Left ventricle myocardium inferior (tissue), 1 donor: Measurements from ENCODE around the gene ZNF595. TPM values are rescaled to one million over a fixed set of nuclear protein-coding genes. Genes with fewer than 3 reads are reported as not detected.
"Not testable (repeated sequence)": the region's sequence is repeated elsewhere in the genome, so short reads cannot be mapped to it uniquely, and the experiment has no call there.

Experiments used
- DNase-seq: peaks from one replicate; pipeline ENCODE4 v3.0.0-alpha.2; 2020
- H3K27ac ChIP-seq: fragments of 200-600 bp; replicated peaks from 2 replicates; pipeline ENCODE4 v1.8.0; 2021
- H3K27me3 ChIP-seq: fragments of 200-600 bp; 2 replicates; pipeline ENCODE4 v1.8.0; 2021; ENCODE audit warnings: low read depth
- H3K36me3 ChIP-seq: fragments of 200-600 bp; 2 replicates; pipeline ENCODE4 v1.8.0; 2021
- H3K4me1 ChIP-seq: fragments of 200-600 bp; 2 replicates; pipeline ENCODE4 v1.8.0; 2021
- H3K4me3 ChIP-seq: fragments of 200-600 bp; 2 replicates; pipeline ENCODE4 v1.8.0; 2021; ENCODE audit warnings: mild to moderate bottlenecking, moderate library complexity
- H3K9me3 ChIP-seq: fragments of 200-600 bp; replicated peaks from 2 replicates; pipeline ENCODE4 v1.8.0; 2021
- CTCF ChIP-seq: fragments of 200-600 bp; IDR thresholded peaks from 2 replicates; pipeline ENCODE4 v1.8.0; 2021; ENCODE audit warnings: antibody characterized with exemption, mild to moderate bottlenecking, borderline replicate concordance
- intact Hi-C: fragments of 100-400 bp; cut with micrococcal nuclease; formaldehyde crosslinking; loops from one replicate; pipeline ENCODE4 v1.11.0; 2022
- total RNA-seq: library from RNA; stranded (reverse); fragmentation: NEBNext Ultra II Directional; extraction: Animal tissue kit (Norgen Biotek cat#: 25700); gene quantifications from one replicate; pipeline ENCODE4 v1.2.1, GENCODE V29; 2021
- donor health status: DM: no; HTN: yes; CAD: no; lungs with severe emphysema.

ZNF595 gene
- total RNA-seq, 1 donor from 2014 or later: 6.0 TPM

- peaks cover 84% of the 10 kb centered on the region for H3K9me3 ChIP-seq
- no peaks in the 10 kb centered on the region for H3K27me3 ChIP-seq
- no peak overlapping the region for H3K27ac ChIP-seq
- DNase-seq: no peak
- no peaks in the 10 kb centered on the region for H3K4me1 ChIP-seq
- no peak overlapping the region for H3K4me3 ChIP-seq
- TF ChIP-seq CTCF: no peak
- H3K36me3 ChIP-seq: peaks cover 85% of the 10 kb centered on the region
- intact Hi-C loops: no loop called here
Measured at GRCh38 chr4:71830-72229, 18.7 kb downstream of the ZNF595 start.

GRCh38 chr4:85951-86350, 32.8 kb downstream of the ZNF595 start:
- H3K36me3 ChIP-seq: peaks cover 100% of the 10 kb centered on the region
- H3K4me1 ChIP-seq: no peaks in the 10 kb centered on the region
- no peak overlapping the region for H3K27ac ChIP-seq
- no peak overlapping the region for H3K4me3 ChIP-seq
- peaks cover 100% of the 10 kb centered on the region for H3K9me3 ChIP-seq
- H3K27me3 ChIP-seq: no peaks in the 10 kb centered on the region
- intact Hi-C loops: no loop called here
- no peak for DNase-seq
- TF ChIP-seq CTCF: no peak

GRCh38 chr4:86559-87324, 33.6 kb downstream of the ZNF595 start:
- H3K27me3 ChIP-seq, intact Hi-C loops, H3K4me1 ChIP-seq, DNase-seq, H3K4me3 ChIP-seq, H3K27ac ChIP-seq: not testable (repeated sequence)
- H3K36me3 ChIP-seq: peaks cover 99% of the 10 kb centered on the region
- H3K9me3 ChIP-seq: peaks cover 100% of the 10 kb centered on the region

GRCh38 chr4:98386-98785, 45.3 kb downstream of the ZNF595 start:
- no peak for TF ChIP-seq CTCF
- Histone ChIP-seq H3K9me3 (peaks cover 100% of the 10 kb centered on the region), H3K36me3 (peaks cover 44% of the 10 kb centered on the region), H3K4me3 (no peak overlapping the region), H3K27me3 (no peaks in the 10 kb centered on the region), H3K27ac (no peak overlapping the region), H3K4me1 (no peaks in the 10 kb centered on the region)
- intact Hi-C loops: no loop called here
- no peak for DNase-seq

- no peak for TF ChIP-seq CTCF
- Histone ChIP-seq H3K4me1 (no peaks in the 10 kb centered on the region), H3K27ac (no peak overlapping the region), H3K4me3 (no peak overlapping the region), H3K36me3 (peaks cover 35% of the 10 kb centered on the region), H3K27me3 (no peaks in the 10 kb centered on the region), H3K9me3 (peaks cover 99% of the 10 kb centered on the region)
- no peak for DNase-seq
- intact Hi-C loops: no loop called here
Measured at GRCh38 chr4:99863-100262, 46.7 kb downstream of the ZNF595 start.

- Histone ChIP-seq H3K27ac (no peak overlapping the region), H3K9me3 (peaks cover 38% of the 10 kb centered on the region), H3K27me3 (peaks cover 68% of the 10 kb centered on the region), H3K4me1 (peaks cover 14% of the 10 kb centered on the region), H3K4me3 (peak overlapping the region; percentile 65), H3K36me3 (no peaks in the 10 kb centered on the region)
- TF ChIP-seq CTCF: no peak
- intact Hi-C loops: no loop called here
- no peak for DNase-seq
Measured at GRCh38 chr4:107083-107443, 53.9 kb downstream of the ZNF595 start.
